Measurements from ENCODE around the gene COLEC12. TPM values are rescaled to one million over a fixed set of nuclear protein-coding genes. Genes with fewer than 3 reads are reported as not detected.

Gene COLEC12
- total RNA-seq, 1 experiment from 2014 or later = 0.03 TPM

DNA sequence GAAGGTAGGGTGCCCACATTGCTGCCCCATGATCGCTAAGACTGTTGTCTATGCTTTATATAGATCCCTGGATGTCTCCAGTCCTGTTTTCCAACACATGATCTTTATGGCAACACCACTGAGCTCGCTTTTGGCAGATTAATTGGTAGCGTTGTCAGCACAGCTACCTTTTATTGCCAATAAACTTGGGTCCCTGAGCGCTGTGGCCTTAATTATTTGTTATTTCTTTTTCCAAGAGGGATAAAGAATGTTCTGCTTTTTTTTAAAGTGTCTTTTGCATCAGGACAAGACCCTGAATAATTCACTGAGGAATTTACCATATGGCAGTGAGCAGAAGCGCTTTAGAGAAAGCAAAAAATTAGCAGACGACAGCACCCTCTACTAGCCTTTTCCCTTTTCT, 113.5 kb downstream of the COLEC12 start:
- no peaks in the 10 kb centered on the region for H3K36me3 ChIP-seq (ENCODE audit: control insufficient read depth, insufficient read depth, low read length)
- ChIA-PET POLR2A (no interaction called here), CTCF (no interaction called here)
- H3K27me3 ChIP-seq (ENCODE audit: control insufficient read depth, insufficient read depth, low read length) = peaks cover 6% of the 10 kb centered on the region; the same call in 1 of the 2 replicates
- no peak for TF ChIP-seq TCF7L2 (IDR thresholded peaks at IDR 0.05; ENCODE audit: low read depth, low read length)
- TF ChIP-seq, protein P1, sequence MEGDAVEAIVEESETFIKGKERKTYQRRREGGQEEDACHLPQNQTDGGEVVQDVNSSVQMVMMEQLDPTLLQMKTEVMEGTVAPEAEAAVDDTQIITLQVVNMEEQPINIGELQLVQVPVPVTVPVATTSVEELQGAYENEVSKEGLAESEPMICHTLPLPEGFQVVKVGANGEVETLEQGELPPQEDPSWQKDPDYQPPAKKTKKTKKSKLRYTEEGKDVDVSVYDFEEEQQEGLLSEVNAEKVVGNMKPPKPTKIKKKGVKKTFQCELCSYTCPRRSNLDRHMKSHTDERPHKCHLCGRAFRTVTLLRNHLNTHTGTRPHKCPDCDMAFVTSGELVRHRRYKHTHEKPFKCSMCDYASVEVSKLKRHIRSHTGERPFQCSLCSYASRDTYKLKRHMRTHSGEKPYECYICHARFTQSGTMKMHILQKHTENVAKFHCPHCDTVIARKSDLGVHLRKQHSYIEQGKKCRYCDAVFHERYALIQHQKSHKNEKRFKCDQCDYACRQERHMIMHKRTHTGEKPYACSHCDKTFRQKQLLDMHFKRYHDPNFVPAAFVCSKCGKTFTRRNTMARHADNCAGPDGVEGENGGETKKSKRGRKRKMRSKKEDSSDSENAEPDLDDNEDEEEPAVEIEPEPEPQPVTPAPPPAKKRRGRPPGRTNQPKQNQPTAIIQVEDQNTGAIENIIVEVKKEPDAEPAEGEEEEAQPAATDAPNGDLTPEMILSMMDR (IDR thresholded peaks at IDR 0.05) = no peak
- TF ChIP-seq, protein P2, sequence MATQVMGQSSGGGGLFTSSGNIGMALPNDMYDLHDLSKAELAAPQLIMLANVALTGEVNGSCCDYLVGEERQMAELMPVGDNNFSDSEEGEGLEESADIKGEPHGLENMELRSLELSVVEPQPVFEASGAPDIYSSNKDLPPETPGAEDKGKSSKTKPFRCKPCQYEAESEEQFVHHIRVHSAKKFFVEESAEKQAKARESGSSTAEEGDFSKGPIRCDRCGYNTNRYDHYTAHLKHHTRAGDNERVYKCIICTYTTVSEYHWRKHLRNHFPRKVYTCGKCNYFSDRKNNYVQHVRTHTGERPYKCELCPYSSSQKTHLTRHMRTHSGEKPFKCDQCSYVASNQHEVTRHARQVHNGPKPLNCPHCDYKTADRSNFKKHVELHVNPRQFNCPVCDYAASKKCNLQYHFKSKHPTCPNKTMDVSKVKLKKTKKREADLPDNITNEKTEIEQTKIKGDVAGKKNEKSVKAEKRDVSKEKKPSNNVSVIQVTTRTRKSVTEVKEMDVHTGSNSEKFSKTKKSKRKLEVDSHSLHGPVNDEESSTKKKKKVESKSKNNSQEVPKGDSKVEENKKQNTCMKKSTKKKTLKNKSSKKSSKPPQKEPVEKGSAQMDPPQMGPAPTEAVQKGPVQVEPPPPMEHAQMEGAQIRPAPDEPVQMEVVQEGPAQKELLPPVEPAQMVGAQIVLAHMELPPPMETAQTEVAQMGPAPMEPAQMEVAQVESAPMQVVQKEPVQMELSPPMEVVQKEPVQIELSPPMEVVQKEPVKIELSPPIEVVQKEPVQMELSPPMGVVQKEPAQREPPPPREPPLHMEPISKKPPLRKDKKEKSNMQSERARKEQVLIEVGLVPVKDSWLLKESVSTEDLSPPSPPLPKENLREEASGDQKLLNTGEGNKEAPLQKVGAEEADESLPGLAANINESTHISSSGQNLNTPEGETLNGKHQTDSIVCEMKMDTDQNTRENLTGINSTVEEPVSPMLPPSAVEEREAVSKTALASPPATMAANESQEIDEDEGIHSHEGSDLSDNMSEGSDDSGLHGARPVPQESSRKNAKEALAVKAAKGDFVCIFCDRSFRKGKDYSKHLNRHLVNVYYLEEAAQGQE (IDR thresholded peaks at IDR 0.05; ENCODE audit: insufficient read depth in 1 of 2, low read depth in 2 of 2, low read length in 1 of 2) = no peak
- TF ChIP-seq POLR2AphosphoS5 (IDR thresholded peaks at IDR 0.05; ENCODE audit: low read depth, low read length) = no peak
- TF ChIP-seq SIN3A (IDR thresholded peaks at IDR 0.05; ENCODE audit: borderline replicate concordance, insufficient read depth, low read depth, low read length) = no peak
- no peak overlapping the region for H3K27ac ChIP-seq (ENCODE audit: low read length)
- no TSS peak for BruUV-seq (replicated peaks)
- in situ Hi-C loops (cut with HindIII; ENCODE audit: low pct_unique_long_range_greater_than_20kb, low sequenced_read_pairs) = no loop called here
- H3K4me3 ChIP-seq (ENCODE audit: low read depth in 2 of 2, low read length in 2 of 2) = no peak overlapping the region
- intact Hi-C loops (cut with micrococcal nuclease; ENCODE audit: unreplicated experiment) = no loop called here
- DNase-seq (ENCODE audit: low read depth, low spot score) (no peak), ATAC-seq (no peak)
- no peaks in the 10 kb centered on the region for H3K4me1 ChIP-seq (ENCODE audit: control insufficient read depth, insufficient read depth, low read length)
- no peaks in the 10 kb centered on the region for H3K9me3 ChIP-seq (ENCODE audit: control insufficient read depth, insufficient read depth, low read depth, low read length)

DNA sequence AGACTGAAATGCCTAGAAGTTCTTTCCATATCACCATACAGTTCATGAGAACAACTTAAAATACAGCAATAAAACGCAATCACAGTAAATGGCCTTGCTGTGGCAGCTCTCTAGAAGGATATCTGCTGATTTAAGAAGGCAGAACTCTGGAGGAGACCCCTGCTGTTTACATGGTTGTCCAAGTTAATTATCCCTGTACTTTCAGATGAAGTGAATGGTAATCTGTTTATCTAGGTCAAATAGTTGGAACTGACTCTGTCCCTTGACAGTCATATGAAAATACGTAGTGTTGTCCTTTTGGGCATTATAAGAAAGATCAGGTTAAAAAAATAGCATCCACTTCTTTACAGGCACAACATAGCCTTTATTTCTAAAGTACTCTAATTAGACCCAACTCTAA, 115.6 kb downstream of the COLEC12 start:
- ATAC-seq (no peak), DNase-seq (ENCODE audit: low read depth, low spot score) (no peak)
- Histone ChIP-seq H3K4me3 (ENCODE audit: low read depth in 2 of 2, low read length in 2 of 2) (no peak overlapping the region), H3K9me3 (ENCODE audit: control insufficient read depth, insufficient read depth, low read depth, low read length) (no peaks in the 10 kb centered on the region), H3K27me3 (ENCODE audit: control insufficient read depth, insufficient read depth, low read length) (peaks cover 2% of the 10 kb centered on the region; the same call in 1 of the 2 replicates), H3K36me3 (ENCODE audit: control insufficient read depth, insufficient read depth, low read length) (no peaks in the 10 kb centered on the region), H3K4me1 (ENCODE audit: control insufficient read depth, insufficient read depth, low read length) (no peaks in the 10 kb centered on the region), H3K27ac (ENCODE audit: low read length) (no peak overlapping the region)
- POLR2A ChIA-PET = no interaction called here
- CTCF ChIA-PET = no interaction called here
- BruUV-seq (replicated peaks) = no TSS peak
- intact Hi-C loops (cut with micrococcal nuclease; ENCODE audit: unreplicated experiment) (no loop called here), in situ Hi-C loops (cut with HindIII; ENCODE audit: low pct_unique_long_range_greater_than_20kb, low sequenced_read_pairs) (no loop called here)
- TF ChIP-seq SIN3A (IDR thresholded peaks at IDR 0.05; ENCODE audit: borderline replicate concordance, insufficient read depth, low read depth, low read length) = no peak
- TF ChIP-seq, protein P2 (IDR thresholded peaks at IDR 0.05; ENCODE audit: insufficient read depth in 1 of 2, low read depth in 2 of 2, low read length in 1 of 2) = no peak
- TF ChIP-seq, protein P1 (IDR thresholded peaks at IDR 0.05) = no peak
- no peak for TF ChIP-seq TCF7L2 (IDR thresholded peaks at IDR 0.05; ENCODE audit: low read depth, low read length)
- no peak for TF ChIP-seq POLR2AphosphoS5 (IDR thresholded peaks at IDR 0.05; ENCODE audit: low read depth, low read length)

Data from Panc1 (cell line).